ENCODE data around the gene MPRIP. TPM values are rescaled to one million over a fixed set of nuclear protein-coding genes. Genes with fewer than 3 reads are reported as not detected.

MPRIP gene
- polyA plus RNA-seq, 1 donor from 2014 or later, result 47.3 TPM

GRCh38 chr17:17241656-17242055 lies 199.4 kb downstream of the MPRIP start:
- H3K4me2 ChIP-seq (ENCODE audit: low read length), result no peak overlapping the region
- H3K36me3 ChIP-seq (ENCODE audit: insufficient read depth, low read length), result no peaks in the 10 kb centered on the region
- H3K9ac ChIP-seq (ENCODE audit: low read length), result no peak overlapping the region
- H4K20me1 ChIP-seq (ENCODE audit: insufficient read depth), result no peaks in the 10 kb centered on the region
- H3K9me2 ChIP-seq (ENCODE audit: insufficient read depth, low read length), result no peaks in the 10 kb centered on the region
- no peak overlapping the region for H3K4me3 ChIP-seq (ENCODE audit: low read length)
- H3K9me3 ChIP-seq (ENCODE audit: low read length), result no peaks in the 10 kb centered on the region
- no peak overlapping the region for H3K27ac ChIP-seq (ENCODE audit: low read length)
- no peaks in the 10 kb centered on the region for H3F3A ChIP-seq (ENCODE audit: insufficient read depth, low read length, poor library complexity, severe bottlenecking)
- TF ChIP-seq REST (IDR thresholded peaks at IDR 0.05; ENCODE audit: borderline replicate concordance) (no peak), CTCF (IDR thresholded peaks at IDR 0.05; ENCODE audit: poor library complexity, severe bottlenecking) (no peak), EZH2 (IDR thresholded peaks at IDR 0.05; ENCODE audit: borderline replicate concordance, insufficient read depth, low read length, poor library complexity, severe bottlenecking) (no peak), POLR2AphosphoS5 (IDR thresholded peaks at IDR 0.05) (no peak), SMC3 (conservative IDR thresholded peaks at IDR 0.05; ENCODE audit: poor library complexity) (no peak), MXI1 (conservative IDR thresholded peaks at IDR 0.05; ENCODE audit: poor library complexity, severe bottlenecking) (no peak), EP300 (conservative IDR thresholded peaks at IDR 0.05; ENCODE audit: poor library complexity, severe bottlenecking) (no peak), RAD21 (conservative IDR thresholded peaks at IDR 0.05) (no peak), TAF1 (IDR thresholded peaks at IDR 0.05; ENCODE audit: low read depth) (no peak)
- peaks cover 2% of the 10 kb centered on the region for H3K79me2 ChIP-seq (replicated peaks; ENCODE audit: insufficient read depth, low read length)
- H3K27me3 ChIP-seq (ENCODE audit: insufficient read depth, low read depth, low read length), result no peaks in the 10 kb centered on the region
- H2AFZ ChIP-seq (ENCODE audit: low read depth, low read length), result no peak overlapping the region

- TF ChIP-seq SMC3 (conservative IDR thresholded peaks at IDR 0.05; ENCODE audit: poor library complexity) (no peak), CTCF (IDR thresholded peaks at IDR 0.05; ENCODE audit: poor library complexity, severe bottlenecking) (no peak), REST (IDR thresholded peaks at IDR 0.05; ENCODE audit: borderline replicate concordance) (no peak), EP300 (conservative IDR thresholded peaks at IDR 0.05; ENCODE audit: poor library complexity, severe bottlenecking) (no peak), EZH2 (IDR thresholded peaks at IDR 0.05; ENCODE audit: borderline replicate concordance, insufficient read depth, low read length, poor library complexity, severe bottlenecking) (no peak), TAF1 (IDR thresholded peaks at IDR 0.05; ENCODE audit: low read depth) (no peak), MXI1 (conservative IDR thresholded peaks at IDR 0.05; ENCODE audit: poor library complexity, severe bottlenecking) (no peak), RAD21 (conservative IDR thresholded peaks at IDR 0.05) (no peak)
- Histone ChIP-seq H3K4me3 (ENCODE audit: low read length) (no peak overlapping the region), H3K27me3 (ENCODE audit: insufficient read depth, low read depth, low read length) (no peaks in the 10 kb centered on the region), H3K9ac (ENCODE audit: low read length) (no peak overlapping the region), H2AFZ (ENCODE audit: low read depth, low read length) (no peak overlapping the region), H3F3A (ENCODE audit: insufficient read depth, low read length, poor library complexity, severe bottlenecking) (no peaks in the 10 kb centered on the region), H3K9me3 (ENCODE audit: low read length) (no peaks in the 10 kb centered on the region), H3K36me3 (ENCODE audit: insufficient read depth, low read length) (no peaks in the 10 kb centered on the region), H3K79me2 (replicated peaks; ENCODE audit: insufficient read depth, low read length) (no peaks in the 10 kb centered on the region), H3K27ac (ENCODE audit: low read length) (no peak overlapping the region), H4K20me1 (ENCODE audit: insufficient read depth) (no peaks in the 10 kb centered on the region), H3K4me2 (ENCODE audit: low read length) (no peak overlapping the region), H3K9me2 (ENCODE audit: insufficient read depth, low read length) (no peaks in the 10 kb centered on the region)
Measured at GRCh38 chr17:17242246-17242645, 200.0 kb downstream of the MPRIP start.
